Testis (tissue), 3 donors: ENCODE results near the gene SLC41A3. TPM values are rescaled to one million over a fixed set of nuclear protein-coding genes. Genes with fewer than 3 reads are reported as not detected.
A peak's percentile ranks its signal among the peaks of the same experiment; 100 is the strongest.

Experiments
- DNase-seq: peaks from one replicate; pipeline ENCODE4 v3.0.0-alpha.2; 2019
- H3K27ac ChIP-seq, 2 donors: fragments of 200-600 bp; sonication (generic); one replicate each; pipeline ENCODE4 v1.5.1; 2019
- H3K27me3 ChIP-seq: fragments of 200-600 bp; sonication (generic); one replicate; pipeline ENCODE4 v1.5.1; 2019
- H3K36me3 ChIP-seq: fragments of 200-600 bp; sonication (generic); one replicate; pipeline ENCODE4 v1.5.1; 2017; ENCODE audit warnings: low read depth; ENCODE audit errors: missing control alignments
- H3K4me1 ChIP-seq: fragments of 200-600 bp; sonication (generic); one replicate; pipeline ENCODE4 v1.5.1; 2019
- H3K4me3 ChIP-seq, 2 donors: fragments of 200-600 bp; sonication (generic); one replicate each; pipeline ENCODE4 v1.5.1; 2017 to 2019
- H3K9me3 ChIP-seq: fragments of 200-600 bp; sonication (generic); one replicate; pipeline ENCODE4 v1.5.1; 2017
- CTCF ChIP-seq, 3 experiments: fragments of 450-650 bp in 2 of 3; fragments of 200-600 bp in 1 of 3; sonication (generic) in 1 of 3; IDR thresholded peaks; one replicate each; pipeline ENCODE4 v1.5.1; 2016 to 2019; ENCODE audit warnings: antibody characterized with exemption in 3 of 3, mild to moderate bottlenecking in 2 of 3, moderate library complexity in 1 of 3
- POLR2A ChIP-seq: fragments of 450-650 bp; IDR thresholded peaks from one replicate; pipeline ENCODE4 v1.6.1; 2017; ENCODE audit warnings: antibody characterized with exemption, mild to moderate bottlenecking, moderate library complexity
- WGBS, 2 donors: methylation state at CpG; one replicate each; pipeline ENCODE4 v1.1.5; 2018; 5-methylcytosine and 5-hydroxymethylcytosine counted together
- intact Hi-C: fragments of 100-400 bp; cut with DNase I; formaldehyde crosslinking; loops from one replicate; pipeline ENCODE4 v1.15.1; 2023; ENCODE audit warnings: low total_unique reads
- polyA plus RNA-seq: library from polyadenylated mRNA; stranded (reverse); fragments of 350-450 nt; fragmentation: Illumina TruSeq; extraction: RNeasy Lipid Tissue Mini Kit (QIAGEN cat#74804); gene quantifications from one replicate; pipeline ENCODE4 v1.2.3, GENCODE V29; 2014; ENCODE audit warnings: low read depth, low replicate concordance; ENCODE audit not compliant: insufficient read depth
- total RNA-seq, 2 donors: library from RNA; depleted of rRNA; stranded (reverse); fragments of >200 nt; gene quantifications; one replicate each; pipeline ENCODE4 v1.2.3, GENCODE V29; 2016

SLC41A3 gene
- total and polyA plus RNA-seq, 3 donors from 2014 or later, result 160 to 220 (median 161) TPM

GRCh38 chr3:126060613-126061145 lies 23.2 kb downstream of the SLC41A3 start:
- Histone ChIP-seq H3K9me3 (no peaks in the 10 kb centered on the region), H3K27me3 (no peaks in the 10 kb centered on the region), H3K4me1 (peaks cover 40% of the 10 kb centered on the region), H3K27ac (no peak overlapping the region), H3K36me3 (no peaks in the 10 kb centered on the region), H3K4me3 (no peak overlapping the region)
- DNase-seq, result no peak
- intact Hi-C loops, result no loop called here
- 54 to 75% methylated on average over 4 to 7 of the region's 7 CpGs for WGBS, 2 donors
- TF ChIP-seq POLR2A (no peak), CTCF (IDR thresholded peaks at IDR 0.05) (no peak)

DNA sequence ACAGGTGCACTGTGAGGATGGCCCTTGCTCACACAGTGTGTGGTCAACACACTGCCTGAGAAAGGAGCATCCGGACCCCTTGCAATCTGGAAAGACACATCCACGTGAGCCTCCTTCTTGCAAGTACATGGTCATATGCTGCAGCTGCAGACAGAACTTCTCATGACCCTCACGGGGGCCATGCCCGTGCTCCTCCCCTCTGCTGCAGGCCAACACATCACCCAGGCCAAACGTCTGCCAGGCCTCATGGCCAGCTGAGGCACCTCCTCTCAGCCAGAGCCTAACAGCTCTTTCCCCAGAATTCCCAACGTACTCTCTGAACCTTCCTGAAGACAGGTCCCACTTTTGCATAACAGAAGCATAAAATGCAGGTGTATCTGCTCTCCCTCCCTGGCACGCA lies 25.3 kb downstream of the SLC41A3 start:
- no peak overlapping the region for H3K4me3 ChIP-seq
- TF ChIP-seq CTCF (IDR thresholded peaks at IDR 0.05) (no peak), POLR2A (no peak)
- intact Hi-C loops, result no loop called here
- H3K9me3 ChIP-seq, result no peaks in the 10 kb centered on the region
- no peaks in the 10 kb centered on the region for H3K27me3 ChIP-seq
- no peaks in the 10 kb centered on the region for H3K36me3 ChIP-seq
- H3K27ac ChIP-seq, result peak overlapping the region; percentile 20 to 66
- WGBS, 2 donors, result 48 to 59% methylated on average over 7 of the region's 7 CpGs
- no peak for DNase-seq
- peaks cover 45% of the 10 kb centered on the region for H3K4me1 ChIP-seq

DNA sequence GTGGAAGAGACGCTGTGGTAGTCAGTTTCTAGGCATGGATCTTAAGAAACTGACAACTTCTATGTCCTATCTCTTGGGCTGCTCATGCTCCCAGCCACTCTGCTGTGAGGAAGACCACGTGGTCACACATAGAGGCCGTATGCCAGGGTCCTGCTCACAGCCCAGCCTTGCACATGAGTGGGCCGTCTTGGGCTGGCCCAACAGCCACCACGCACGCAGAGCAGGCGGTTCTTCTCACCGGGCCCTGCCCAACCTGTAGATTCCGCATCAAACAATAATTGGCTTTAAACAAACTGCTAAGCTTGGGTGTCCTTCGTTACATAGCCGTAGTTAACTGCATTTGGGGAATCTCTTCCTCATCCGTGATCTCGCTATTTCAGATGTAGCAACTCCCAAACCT lies 26.0 kb downstream of the SLC41A3 start:
- no peaks in the 10 kb centered on the region for H3K27me3 ChIP-seq
- intact Hi-C loops, result no loop called here
- peak overlapping the region; percentile 66 to 86 for H3K27ac ChIP-seq
- 84 to 86% methylated on average over 13 of the region's 13 CpGs for WGBS, 2 donors
- H3K36me3 ChIP-seq, result no peaks in the 10 kb centered on the region
- H3K4me3 ChIP-seq, result no peak overlapping the region
- no peaks in the 10 kb centered on the region for H3K9me3 ChIP-seq
- peaks cover 45% of the 10 kb centered on the region for H3K4me1 ChIP-seq
- no peak for DNase-seq
- TF ChIP-seq CTCF (IDR thresholded peaks at IDR 0.05), result no peak
- no peak for TF ChIP-seq POLR2A

DNA sequence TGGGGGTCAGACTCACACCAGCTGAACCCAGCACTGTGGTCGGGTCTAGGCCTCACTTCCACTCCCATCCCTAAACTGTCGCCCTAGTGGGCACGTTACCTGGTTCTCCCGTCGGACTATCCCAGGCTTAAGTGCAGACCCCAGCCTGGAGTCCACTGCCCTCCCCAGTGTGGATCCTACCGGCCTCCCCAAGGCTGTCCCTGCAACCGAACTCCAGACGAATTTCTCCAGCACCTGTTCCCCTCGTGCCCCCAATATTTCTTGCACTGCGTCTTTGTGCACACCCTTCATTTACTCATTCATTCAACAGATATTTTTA lies 26.5 kb downstream of the SLC41A3 start:
- Histone ChIP-seq H3K36me3 (no peaks in the 10 kb centered on the region), H3K27ac (peak overlapping the region; percentile 66 to 86), H3K4me3 (no peak overlapping the region), H3K4me1 (peaks cover 45% of the 10 kb centered on the region), H3K9me3 (no peaks in the 10 kb centered on the region), H3K27me3 (no peaks in the 10 kb centered on the region)
- no peak for TF ChIP-seq CTCF (IDR thresholded peaks at IDR 0.05)
- no peak for TF ChIP-seq POLR2A
- intact Hi-C loops, result no loop called here
- DNase-seq, result no peak
- 73 to 81% methylated on average over 10 of the region's 10 CpGs for WGBS, 2 donors
